Cardiac muscle cell (in vitro differentiated cells and primary cell): ENCODE data around the gene TJP2. TPM values are rescaled to one million over a fixed set of nuclear protein-coding genes. Genes with fewer than 3 reads are reported as not detected.

Source experiments
- DNase-seq, 2 donors: peaks; one replicate each; pipeline versions ENCODE4 v3.0.0 to v3.0.0-alpha.2; 2010 to 2017; ENCODE audit warnings: low read depth in 1 of 2, low spot score in 1 of 2
- H3K27ac ChIP-seq: fragments of 200-600 bp; sonication (generic); 2 replicates; pipeline ENCODE4 v1.5.1; 2016
- H3K27me3 ChIP-seq: fragments of 200-600 bp; sonication (generic); 2 replicates; pipeline ENCODE4 v1.6.0; 2016; ENCODE audit warnings: control low read depth
- H3K36me3 ChIP-seq: fragments of 200-600 bp; sonication (generic); 2 replicates; pipeline ENCODE4 v1.5.1; 2016; ENCODE audit warnings: control low read depth
- H3K4me1 ChIP-seq: fragments of 200-600 bp; sonication (generic); 2 replicates; pipeline ENCODE4 v1.8.1; 2017; ENCODE audit warnings: low read depth, mild to moderate bottlenecking, mixed run types
- H3K4me3 ChIP-seq: fragments of 200-600 bp; sonication (generic); 2 replicates; pipeline ENCODE4 v1.5.1; 2016; ENCODE audit warnings: mild to moderate bottlenecking
- H3K9me3 ChIP-seq: fragments of 200-600 bp; sonication (generic); 2 replicates; pipeline ENCODE4 v1.5.1; 2017; ENCODE audit warnings: low read depth, mild to moderate bottlenecking, control low read depth
- polyA plus RNA-seq: library from polyadenylated mRNA; unstranded; fragments of >200 nt; fragmentation: Nextera tagmentation; extraction: Ambion mirVana; gene quantifications from 2 replicates; pipeline ENCODE4 v1.2.1, GENCODE V29; 2016
- total RNA-seq: library from RNA; depleted of rRNA; stranded (reverse); fragments of >200 nt; gene quantifications from 2 replicates; pipeline ENCODE4 v1.2.3, GENCODE V29; 2016
- TF ChIP-seq, protein P1 (sequence below): IDR thresholded peaks from 2 replicates; pipeline ENCODE4 v1.5.1; 2012; ENCODE audit warnings: low read depth, mild to moderate bottlenecking, low read length

Gene TJP2
- total and polyA plus RNA-seq, 2 experiments from 2014 or later, result 69.3 to 102 TPM

DNA sequence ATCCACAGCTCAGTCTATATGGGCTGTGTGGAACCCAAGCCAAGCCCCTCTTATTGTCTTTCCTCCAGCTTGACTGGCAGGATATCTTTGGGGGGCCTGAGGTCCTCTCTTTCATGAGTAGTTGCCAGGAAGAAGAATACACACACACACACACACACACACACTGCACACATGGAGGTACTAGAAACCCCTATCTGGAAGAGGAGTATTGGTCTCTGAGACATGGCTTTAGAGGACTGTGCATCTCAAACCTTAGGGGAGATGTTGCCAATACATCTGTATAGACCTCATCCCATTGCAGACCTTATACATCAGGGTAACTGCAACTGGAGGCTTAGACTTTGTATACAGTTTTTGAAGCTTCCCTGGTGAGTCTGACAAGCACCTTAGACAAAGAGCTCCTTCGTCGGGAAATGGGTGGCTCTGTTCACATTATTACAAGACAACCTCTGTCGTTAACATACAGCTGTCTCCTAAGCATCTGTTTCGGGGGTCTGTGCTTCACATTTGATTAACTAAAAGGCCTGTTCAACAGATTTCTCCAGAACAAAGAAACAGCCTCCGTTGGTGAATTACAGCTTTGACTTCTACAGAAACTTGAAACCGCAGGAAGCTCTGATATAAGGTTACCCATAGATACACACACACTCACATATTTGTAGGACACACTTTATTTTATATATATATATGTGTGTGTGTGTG is 145.4 kb downstream of the TJP2 start:
- DNase-seq, result no peak
- peaks cover 25% of the 10 kb centered on the region for H3K4me1 ChIP-seq

GRCh38 chr9:69322256-69322655 is 148.2 kb downstream of the TJP2 start:
- H3K27me3 ChIP-seq, result no peaks in the 10 kb centered on the region

More for the DNA sequence above, 145.4 kb downstream of the TJP2 start:
- Histone ChIP-seq H3K4me3 (no peak overlapping the region), H3K9me3 (no peaks in the 10 kb centered on the region), H3K36me3 (no peaks in the 10 kb centered on the region), H3K27ac (peak overlapping the region; percentile 31), H3K27me3 (no peaks in the 10 kb centered on the region)
- TF ChIP-seq, protein P1, sequence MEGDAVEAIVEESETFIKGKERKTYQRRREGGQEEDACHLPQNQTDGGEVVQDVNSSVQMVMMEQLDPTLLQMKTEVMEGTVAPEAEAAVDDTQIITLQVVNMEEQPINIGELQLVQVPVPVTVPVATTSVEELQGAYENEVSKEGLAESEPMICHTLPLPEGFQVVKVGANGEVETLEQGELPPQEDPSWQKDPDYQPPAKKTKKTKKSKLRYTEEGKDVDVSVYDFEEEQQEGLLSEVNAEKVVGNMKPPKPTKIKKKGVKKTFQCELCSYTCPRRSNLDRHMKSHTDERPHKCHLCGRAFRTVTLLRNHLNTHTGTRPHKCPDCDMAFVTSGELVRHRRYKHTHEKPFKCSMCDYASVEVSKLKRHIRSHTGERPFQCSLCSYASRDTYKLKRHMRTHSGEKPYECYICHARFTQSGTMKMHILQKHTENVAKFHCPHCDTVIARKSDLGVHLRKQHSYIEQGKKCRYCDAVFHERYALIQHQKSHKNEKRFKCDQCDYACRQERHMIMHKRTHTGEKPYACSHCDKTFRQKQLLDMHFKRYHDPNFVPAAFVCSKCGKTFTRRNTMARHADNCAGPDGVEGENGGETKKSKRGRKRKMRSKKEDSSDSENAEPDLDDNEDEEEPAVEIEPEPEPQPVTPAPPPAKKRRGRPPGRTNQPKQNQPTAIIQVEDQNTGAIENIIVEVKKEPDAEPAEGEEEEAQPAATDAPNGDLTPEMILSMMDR, result no peak

DNA sequence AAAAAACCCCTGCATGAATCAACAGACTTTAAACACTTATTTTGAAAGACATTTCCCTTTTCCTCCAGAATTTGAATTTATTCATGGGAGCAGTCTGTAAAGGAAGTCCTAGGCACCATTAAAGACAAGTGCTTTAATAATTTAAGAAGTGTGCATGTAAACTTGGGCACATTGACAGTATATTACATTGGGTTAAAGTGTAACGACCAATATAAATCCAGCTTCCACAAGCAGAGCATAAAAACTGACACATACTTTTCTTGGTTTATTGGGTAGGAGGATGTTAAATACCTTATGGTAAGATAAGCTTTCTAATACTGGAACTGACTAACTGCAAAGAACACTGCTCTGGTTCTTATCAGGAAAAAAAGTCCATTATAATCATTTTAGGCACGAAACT is 149.8 kb downstream of the TJP2 start:
- TF ChIP-seq, protein P1, result no peak
- Histone ChIP-seq H3K27ac (peak overlapping the region; percentile 97), H3K4me3 (peak overlapping the region; percentile 84), H3K36me3 (peaks cover 2% of the 10 kb centered on the region), H3K27me3 (no peaks in the 10 kb centered on the region), H3K4me1 (peaks cover 31% of the 10 kb centered on the region), H3K9me3 (no peaks in the 10 kb centered on the region)
- DNase-seq, result no peak

More at GRCh38 chr9:69322256-69322655, 148.2 kb downstream of the TJP2 start:
- H3K27ac ChIP-seq, result no peak overlapping the region
- no peaks in the 10 kb centered on the region for H3K9me3 ChIP-seq
- DNase-seq, result no peak
- no peaks in the 10 kb centered on the region for H3K36me3 ChIP-seq
- H3K4me1 ChIP-seq, result peaks cover 25% of the 10 kb centered on the region
- H3K4me3 ChIP-seq, result peak overlapping the region; percentile 84
- TF ChIP-seq, protein P1, result no peak

Other genes with a start within 250 kb of the TJP2 start
- gene PRKACG, start 160.2 kb upstream of the TJP2 start, total RNA-seq, result not detected in 2 replicates
- gene PRKACG, start 160.2 kb upstream of the TJP2 start, polyA plus RNA-seq, result 0.13 TPM in 1 of 2 replicates, not detected in the other
- 14.4 and 20.6 TPM in 2 replicates for gene FXN, start 138.5 kb upstream of the TJP2 start, total RNA-seq
- gene FXN, start 138.5 kb upstream of the TJP2 start, polyA plus RNA-seq, result 45.0 and 55.8 TPM in 2 replicates
- gene ENTREP1, start 150.9 kb downstream of the TJP2 start, total RNA-seq, result 110 and 176 TPM in 2 replicates
- 180 and 189 TPM in 2 replicates for gene ENTREP1, start 150.9 kb downstream of the TJP2 start, polyA plus RNA-seq